Cerebellar nuclear complex (tissue), 1 donor: ENCODE data around the gene CACNA1B.
"Not testable (repeated sequence)": the region's sequence is repeated elsewhere in the genome, so short reads cannot be mapped to it uniquely, and the experiment has no call there.

ENCODE experiments used
- DNase-seq, 2 experiments: peaks; one replicate each; lab custom pipeline; 2025; lab: John Stamatoyannopoulos, UW

The CACNA1B gene

DNA sequence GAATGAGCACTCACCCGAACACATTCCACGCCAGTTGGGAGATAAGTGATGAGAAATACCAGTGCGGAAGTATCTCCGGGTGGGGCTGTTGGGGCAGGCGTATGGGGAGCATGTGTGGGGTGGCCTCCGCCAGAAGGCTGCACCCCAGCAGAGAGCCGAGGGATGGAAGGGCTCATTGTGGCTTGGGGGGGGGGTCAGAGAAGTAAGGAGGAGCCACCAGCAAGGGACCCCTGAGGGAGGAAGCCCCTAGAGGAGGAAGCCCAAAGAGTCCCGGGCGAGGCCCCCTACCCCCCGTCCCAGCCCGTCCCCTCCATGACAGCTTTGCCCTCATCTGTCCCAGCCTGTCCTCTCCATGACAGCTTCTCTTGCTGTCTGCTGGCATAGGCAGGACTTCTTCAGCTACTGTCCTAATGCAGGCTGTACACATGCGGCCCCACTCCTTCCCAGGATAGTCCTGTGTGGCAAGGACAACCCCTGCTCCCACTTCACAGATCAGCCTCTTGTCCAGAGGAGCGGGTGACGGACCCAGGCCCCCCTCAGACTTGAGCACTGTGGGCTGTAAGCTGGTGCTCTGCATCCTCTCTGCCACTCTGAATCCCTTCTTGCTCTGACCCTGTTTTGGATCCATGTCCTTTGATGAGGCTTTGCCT is 239.6 kb downstream of the CACNA1B start:
- no peak for DNase-seq

DNA sequence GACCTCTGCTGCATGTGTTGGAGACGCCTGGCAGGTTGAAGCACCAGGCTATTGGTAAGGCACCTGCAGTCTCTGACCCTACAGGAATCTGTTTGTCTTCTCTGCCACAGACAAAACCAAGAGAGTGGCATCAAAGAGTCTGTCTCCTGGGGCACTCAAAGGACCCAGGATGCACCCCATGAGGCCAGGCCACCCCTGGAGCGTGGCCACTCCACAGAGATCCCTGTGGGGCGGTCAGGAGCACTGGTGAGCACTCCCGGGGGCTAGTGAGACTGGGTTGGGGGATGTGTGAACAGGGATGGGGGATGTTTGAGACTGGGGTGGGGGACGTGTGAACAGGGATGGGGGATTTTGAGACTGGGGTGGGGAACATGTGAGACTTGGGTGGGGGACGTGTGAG is 240.3 kb downstream of the CACNA1B start:
- DNase-seq = no peak

DNA sequence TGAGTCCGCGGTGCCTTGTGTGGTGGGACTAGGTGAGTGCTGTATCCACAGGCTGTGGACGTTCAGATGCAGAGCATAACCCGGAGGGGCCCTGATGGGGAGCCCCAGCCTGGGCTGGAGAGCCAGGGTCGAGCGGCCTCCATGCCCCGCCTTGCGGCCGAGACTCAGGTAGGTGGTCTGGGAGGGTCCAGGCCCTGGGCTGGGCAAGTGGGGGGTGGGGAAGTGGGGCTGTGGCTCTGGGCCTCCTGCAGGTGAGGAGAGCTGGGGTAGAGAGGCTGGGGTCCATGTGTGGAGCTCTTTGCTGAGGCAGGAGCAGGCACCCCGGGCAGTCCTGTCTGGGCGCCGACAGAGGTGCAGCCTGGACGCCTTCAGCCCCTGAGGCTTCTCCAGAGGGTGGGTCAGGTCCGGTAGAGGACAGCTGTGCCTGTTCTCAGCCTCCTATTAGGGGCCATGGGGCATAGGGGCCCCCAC is 241.1 kb downstream of the CACNA1B start:
- DNase-seq = no peak

DNA sequence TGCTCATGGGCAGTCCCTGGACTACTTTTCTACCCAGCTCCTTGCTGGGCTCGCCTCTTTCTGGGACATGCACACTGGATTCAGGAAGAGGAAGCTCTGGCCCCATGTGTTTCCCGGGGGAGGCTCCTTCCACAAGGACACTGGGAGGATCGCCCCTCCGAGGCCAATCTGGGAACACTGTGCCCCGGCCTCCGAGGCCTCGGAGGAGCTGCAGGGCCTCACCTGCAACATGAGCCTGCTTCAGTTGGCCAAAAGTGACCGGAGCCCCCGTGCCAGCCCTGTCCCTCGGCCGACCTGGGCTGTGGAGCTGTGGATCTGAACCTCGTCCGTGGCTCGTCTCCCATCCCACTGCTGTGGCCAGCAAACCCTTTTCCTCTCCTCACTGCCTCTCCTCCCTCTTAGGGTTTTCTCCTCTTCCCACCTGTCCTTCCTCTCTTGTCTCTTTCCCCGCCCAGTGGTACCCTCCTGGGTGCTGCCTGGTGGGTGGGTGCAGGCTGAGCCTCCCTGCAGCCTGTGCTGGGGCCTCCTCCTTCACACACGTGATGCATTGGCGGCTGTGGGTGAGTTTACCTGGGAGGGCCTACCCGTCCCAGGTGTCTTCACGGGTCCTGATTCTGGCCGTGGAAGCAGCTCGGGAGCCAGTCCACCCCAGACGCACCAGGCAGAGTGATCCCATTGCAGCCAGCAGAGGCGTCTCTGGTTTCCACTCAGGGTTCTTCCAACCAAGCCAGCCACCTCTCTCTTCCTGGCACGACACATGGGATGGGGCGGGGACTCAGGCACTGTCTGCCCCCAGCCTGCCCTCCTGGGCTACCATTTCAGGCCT is 241.8 kb downstream of the CACNA1B start:
- DNase-seq = no peak

DNA sequence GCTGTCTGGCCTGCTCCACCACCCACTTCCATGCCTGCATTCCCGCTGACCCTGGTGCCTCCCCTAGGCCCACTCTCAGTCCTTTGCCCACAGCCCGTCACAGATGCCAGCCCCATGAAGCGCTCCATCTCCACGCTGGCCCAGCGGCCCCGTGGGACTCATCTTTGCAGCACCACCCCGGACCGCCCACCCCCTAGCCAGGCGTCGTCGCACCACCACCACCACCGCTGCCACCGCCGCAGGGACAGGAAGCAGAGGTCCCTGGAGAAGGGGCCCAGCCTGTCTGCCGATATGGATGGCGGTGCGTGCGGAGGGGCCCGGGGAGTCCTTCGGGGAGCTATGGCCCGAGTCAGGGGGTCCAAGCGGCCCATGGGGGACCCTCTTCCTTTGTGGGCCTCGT is 242.5 kb downstream of the CACNA1B start:
- no peak for DNase-seq

DNA sequence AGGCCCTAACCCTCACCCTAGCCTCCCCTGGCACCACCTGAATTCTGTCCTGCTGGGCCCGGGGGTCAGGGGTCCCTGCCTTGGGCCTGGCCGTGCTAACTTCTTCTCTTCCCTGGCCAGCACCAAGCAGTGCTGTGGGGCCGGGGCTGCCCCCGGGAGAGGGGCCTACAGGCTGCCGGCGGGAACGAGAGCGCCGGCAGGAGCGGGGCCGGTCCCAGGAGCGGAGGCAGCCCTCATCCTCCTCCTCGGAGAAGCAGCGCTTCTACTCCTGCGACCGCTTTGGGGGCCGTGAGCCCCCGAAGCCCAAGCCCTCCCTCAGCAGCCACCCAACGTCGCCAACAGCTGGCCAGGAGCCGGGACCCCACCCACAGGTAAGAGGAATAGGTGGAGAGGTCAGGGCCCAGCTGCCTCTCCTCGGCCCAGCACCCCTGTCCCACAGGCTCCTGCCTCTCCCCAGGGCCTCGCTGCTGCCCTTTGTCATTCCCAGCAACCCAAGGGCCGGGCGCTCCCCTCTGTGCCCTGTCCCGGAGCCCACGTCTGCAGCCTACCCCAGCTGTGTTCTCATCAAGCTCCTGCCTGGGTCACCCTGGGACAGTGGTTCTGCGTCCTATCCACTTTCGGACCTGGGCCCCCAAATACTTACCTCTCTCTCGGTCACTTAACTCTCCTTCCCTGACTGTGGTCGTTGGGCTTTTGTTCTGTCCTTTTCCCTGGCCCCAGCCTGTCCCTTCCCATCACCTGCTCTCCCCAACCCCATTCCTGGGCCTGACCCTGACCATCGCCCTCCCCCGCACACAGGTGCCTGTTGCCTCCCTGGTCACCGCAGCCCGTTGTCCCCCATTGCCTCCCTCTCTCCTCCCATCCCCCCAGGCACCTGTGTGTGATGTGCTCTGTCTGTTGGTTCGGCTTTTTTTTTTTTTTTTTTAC is 243.2 kb downstream of the CACNA1B start:
- DNase-seq = no peak

DNA sequence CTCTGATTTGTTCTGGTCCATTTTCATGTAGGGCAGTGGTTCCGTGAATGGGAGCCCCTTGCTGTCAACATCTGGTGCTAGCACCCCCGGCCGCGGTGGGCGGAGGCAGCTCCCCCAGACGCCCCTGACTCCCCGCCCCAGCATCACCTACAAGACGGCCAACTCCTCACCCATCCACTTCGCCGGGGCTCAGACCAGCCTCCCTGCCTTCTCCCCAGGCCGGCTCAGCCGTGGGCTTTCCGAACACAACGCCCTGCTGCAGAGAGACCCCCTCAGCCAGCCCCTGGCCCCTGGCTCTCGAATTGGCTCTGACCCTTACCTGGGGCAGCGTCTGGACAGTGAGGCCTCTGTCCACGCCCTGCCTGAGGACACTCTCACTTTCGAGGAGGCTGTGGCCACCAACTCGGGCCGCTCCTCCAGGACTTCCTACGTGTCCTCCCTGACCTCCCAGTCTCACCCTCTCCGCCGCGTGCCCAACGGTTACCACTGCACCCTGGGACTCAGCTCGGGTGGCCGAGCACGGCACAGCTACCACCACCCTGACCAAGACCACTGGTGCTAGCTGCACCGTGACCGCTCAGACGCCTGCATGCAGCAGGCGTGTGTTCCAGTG is 244.0 kb downstream of the CACNA1B start:
- no peak for DNase-seq

DNA sequence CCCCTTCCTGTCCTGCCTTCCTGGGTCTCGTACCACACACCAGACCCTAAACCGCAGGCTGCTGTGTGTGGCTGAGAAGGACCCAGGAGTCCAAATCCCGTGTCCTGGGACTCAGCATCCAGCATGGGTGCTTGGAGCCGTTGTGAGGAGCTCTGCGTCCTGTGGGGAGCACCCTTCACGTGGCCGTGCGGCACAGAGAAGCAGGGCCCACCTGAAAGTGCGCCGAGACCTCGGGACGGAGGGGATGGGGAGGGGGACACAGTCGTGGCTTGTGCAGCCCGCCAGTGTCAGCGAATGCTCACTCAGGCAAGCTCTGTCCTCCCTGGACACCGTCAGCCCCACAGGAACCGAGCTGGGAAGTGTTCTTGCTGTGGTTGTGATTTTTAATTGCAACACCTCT is 244.6 kb downstream of the CACNA1B start:
- no peak for DNase-seq

DNA sequence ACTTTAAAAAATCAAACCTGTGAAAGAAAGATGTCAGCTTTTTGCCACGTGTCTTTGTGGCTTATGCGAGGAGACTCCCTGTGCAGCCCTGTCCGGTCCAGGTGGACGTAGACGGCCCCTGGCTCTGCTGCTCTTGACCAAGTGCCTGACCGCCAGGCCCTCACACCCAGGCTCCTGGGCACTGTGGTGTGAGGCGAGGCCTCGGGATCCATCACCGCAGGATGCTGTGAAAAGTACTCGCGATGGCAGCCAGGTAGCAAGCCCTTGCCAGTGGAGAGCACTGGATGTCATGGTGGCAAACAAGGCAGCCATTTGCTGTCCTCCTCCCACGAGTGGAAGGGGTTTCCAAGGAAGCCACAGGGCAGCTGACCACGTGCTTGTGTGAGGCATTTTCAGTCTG is 245.1 kb downstream of the CACNA1B start:
- DNase-seq = no peak

DNA sequence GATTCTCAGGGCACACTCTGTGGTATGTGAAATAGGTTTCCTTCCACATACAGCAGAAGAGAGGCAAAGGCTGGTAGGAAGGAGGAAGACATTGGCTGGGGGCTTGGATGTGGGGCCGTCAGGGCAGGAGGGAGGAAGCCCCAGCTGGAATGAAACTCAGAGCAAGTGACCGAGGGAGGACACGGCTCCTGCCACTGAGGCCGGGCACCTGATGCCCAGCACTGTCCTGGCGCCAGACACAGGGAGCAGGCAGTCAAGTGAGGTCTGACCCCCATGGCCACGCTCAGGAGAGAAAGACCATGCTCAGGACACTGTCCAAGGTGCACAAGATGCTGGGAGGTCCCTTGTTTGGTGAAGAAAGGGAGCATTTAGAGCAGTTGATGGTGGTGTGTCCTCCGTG is 245.5 kb downstream of the CACNA1B start:
- no peak for DNase-seq

DNA sequence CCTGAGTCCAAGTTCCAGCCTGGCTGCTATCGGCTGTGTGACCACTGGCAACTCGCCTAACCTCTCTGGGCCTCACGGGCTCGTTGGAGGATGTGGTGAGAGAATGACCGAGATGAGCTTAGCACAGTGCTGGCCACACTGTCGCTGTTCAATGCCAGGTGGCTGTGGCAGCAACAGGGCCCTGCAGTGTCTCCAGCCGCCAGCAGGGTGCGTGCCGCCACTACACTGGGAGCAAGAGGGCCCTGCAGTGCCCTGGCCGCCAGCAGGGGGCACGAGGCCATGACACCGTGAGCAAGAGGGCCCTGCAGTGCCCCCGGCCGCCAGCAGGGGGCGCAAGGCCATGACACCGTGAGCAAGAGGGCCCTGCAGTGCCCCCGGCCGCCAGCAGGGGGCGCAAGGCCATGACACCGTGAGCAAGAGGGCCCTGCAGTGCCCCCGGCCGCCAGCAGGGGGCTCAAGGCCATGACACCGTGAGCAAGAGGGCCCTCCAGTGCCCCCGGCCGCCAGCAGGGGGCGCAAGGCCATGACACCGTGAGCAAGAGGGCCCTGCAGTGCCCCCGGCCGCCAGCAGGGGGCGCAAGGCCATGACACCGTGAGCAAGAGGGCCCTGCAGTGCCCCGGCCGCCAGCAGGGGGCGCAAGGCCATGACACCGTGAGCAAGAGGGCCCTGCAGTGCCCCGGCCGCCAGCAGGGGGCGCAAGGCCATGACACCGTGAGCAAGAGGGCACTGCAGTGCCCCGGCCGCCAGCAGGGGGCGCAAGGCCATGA is 248.7 kb downstream of the CACNA1B start:
- not testable (repeated sequence) for DNase-seq

DNA sequence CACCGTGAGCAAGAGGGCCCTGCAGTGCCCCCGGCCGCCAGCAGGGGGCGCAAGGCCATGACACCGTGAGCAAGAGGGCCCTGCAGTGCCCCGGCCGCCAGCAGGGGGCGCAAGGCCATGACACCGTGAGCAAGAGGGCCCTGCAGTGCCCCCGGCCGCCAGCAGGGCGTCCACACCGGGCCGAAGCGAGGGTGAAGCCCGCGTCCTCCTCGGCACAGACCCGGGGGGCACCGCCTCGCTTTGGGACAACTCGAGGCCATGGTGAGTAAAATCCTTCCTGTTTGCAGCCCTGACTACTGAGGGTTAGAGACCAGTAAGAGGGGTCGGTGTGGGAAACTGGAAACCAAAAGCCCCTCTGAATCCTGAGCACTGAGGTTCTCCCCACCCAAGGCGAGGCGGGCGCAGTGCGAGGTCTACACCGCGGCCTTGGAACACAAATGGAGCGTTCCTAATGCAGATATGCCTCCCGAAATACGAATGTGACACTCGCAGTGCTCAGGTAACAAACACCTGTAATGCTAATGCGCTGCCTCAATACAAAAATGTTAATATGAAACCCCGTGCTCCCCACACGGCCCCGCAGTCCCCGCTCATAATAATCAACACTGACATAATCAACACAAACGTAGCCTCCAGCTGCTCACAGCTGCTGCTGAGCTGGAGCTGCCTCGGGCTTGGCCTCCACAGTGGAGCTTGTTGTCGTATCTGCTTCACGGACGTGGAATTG is 249.4 kb downstream of the CACNA1B start:
- not testable (repeated sequence) for DNase-seq

DNA sequence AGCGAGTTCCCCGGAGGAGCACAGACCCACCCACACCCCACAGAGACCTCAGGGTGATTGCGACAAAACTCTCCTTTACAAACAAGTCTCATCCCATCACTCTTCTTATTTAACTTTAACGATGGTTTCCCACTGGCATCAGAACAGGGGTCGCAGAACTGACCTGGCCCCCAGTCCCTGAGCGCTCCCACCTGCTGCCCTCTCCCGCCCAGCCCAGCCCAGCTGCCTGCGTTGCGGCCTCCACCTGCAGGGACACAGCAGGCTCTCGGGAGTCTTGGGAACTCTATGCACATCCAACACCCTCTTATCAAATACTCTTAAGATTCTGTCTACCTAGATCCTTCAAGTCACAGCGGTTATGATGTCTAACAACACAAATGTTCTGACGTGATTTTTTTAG is 250.4 kb downstream of the CACNA1B start:
- not testable (repeated sequence) for DNase-seq

DNA sequence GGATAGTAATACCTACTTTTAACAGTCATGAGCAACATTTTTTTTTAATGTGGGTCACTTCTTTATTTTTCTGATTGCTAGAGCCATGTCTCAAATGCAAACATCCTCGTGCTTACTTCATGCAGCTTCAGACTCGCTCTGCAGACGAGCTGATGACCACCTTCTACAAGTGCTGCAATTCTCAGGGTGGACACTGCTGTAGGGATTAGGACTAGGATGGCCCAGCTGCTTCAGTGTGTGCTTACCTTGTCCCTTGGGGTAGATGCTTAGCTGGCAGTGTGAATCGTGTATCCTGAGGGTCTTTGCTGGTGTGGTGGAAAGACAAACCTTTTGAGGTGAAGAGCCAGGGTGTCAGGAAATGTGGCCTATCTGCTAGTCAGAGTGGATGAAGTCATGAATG is 251.7 kb downstream of the CACNA1B start:
- not testable (repeated sequence) for DNase-seq

DNA sequence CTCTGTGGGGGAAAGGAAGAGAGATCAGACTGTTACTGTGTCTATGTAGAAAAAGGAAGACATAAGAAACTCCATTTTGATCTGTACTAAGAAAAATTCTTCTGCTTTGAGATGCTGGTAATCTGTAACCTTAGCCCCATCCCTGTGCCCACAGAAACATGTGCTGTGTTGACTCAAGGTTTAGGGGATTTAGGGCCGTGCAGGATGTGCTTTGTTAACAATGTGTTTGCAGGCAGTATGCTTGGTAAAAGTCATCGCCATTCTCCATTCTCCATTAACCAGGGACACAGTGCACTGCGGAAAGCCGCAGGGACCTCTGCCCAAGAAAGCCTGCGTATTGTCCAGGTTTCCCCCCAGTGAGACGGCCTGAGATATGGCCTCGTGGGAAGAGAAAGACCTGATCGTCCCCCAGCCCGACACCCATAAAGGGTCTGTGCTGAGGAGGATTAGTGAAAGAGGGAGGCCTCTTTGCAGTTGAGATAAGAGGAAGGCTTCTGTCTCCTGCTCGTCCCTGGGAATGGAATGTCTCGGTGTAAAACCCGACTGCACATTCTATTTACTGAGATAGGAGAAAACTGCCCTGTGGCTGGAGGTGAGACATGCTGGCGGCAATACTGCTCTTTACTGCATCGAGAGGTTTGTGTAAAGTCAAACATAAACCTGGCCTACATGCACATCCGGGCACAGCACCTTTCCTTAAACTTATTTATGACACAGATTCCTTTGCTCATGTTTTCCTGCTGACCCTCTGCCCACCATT is 255.5 kb downstream of the CACNA1B start:
- not testable (repeated sequence) for DNase-seq

DNA sequence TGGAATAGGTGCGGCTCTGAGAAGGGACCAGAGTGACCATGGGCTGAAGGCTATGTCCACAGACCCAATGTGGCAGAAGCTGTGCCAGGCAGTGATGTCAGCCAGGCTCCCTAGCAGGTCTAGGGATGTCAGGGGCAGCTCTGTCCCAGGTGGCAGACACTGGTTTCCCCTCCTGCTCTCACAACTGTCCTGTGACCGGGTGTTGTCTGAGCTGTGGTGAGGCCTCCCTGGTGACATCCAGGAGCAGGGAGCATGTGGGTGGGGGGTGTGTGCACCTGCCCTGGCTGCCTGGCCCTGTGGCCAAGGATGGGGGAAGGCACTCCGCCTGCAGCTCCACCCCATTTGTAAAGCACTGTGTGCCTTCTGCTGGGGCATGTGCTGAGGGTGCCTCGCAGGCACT is 257.0 kb downstream of the CACNA1B start:
- not testable (repeated sequence) for DNase-seq

DNA sequence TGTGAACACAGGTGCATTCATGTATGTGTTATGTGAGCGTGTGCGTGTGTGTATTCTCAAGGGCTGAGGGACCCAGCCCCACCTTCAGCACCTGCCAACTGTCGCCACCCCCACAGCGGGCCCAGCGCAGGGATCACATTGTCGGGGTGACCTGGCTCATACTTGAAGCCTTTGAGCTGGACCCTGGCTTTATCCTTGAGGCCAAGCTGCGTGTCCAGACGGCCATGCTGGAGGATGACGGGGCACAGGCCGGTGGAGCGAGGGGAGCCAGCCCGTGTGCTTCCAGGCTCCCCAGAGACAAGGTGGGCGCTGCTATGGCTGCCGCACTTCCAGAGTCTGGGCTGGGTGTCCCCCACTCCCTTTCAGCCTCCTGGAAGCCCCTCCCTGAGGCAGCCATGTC is 261.5 kb downstream of the CACNA1B start:
- not testable (repeated sequence) for DNase-seq

DNA sequence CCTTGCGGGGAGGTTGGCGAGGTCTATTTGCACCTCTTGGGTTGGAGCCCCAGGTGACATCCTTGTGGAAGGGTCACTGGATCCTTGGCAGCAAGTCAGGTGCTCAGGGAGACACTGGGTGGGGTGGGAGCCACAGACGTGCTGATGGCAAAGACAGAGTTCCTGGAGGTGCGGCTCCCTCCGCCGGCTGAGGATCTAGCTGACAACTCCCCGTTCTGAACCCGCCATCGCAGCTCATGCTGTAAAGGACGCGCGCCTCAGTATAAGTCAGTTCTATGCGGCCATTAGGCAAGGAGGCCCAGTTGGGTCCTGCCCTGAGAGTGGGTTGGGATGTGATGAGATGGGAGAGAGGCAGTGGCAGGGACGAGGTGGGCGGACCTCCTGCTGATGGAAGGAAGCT is 263.4 kb downstream of the CACNA1B start:
- DNase-seq = not testable (repeated sequence)

DNA sequence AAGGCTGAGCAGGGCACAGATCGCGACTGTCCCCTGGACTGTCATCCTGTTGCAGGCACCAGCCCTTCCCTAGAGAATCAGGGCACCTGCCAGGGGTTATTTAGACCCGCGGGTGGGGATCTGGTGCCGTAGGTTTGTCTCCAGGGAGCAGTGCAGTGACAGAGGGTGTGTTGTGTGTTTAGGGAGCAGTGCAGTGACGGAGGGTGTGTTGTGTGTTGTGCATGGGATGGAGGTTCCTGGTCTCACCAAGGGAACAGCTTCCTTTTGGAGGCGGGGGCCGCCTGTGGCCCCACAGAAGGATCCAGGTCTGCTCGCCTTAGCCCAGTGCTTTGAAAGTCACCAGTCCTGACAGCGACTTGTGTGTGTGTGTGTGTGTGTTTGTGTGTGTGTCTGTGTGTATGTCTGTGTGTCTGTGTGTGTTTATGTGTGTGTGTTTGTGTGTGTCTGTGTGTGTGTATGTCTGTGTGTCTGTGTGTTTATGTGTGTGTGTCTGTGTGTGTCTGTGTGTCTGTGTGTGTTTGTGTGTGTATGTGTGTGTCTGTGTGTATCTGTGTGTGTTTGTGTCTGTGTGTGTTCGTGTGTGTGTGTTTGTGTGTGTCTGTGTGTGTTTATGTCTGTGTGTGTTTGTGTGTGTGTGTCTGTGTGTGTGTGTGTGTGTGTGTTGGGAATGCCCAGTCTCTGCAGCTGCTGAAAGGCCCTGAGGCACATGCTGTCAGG is 265.1 kb downstream of the CACNA1B start:
- DNase-seq = not testable (repeated sequence)
